GM12873 (cell line): Measurements from ENCODE around the gene HECTD4.

Source experiments
- TF ChIP-seq, protein P1 (sequence below): IDR thresholded peaks from 2 replicates; pipeline ENCODE4 v1.5.1; 2012; ENCODE audit warnings: low read depth, mild to moderate bottlenecking, moderate library complexity, low read length, control low read depth; ENCODE audit not compliant: insufficient read depth; ENCODE audit errors: missing control alignments

The HECTD4 gene

DNA sequence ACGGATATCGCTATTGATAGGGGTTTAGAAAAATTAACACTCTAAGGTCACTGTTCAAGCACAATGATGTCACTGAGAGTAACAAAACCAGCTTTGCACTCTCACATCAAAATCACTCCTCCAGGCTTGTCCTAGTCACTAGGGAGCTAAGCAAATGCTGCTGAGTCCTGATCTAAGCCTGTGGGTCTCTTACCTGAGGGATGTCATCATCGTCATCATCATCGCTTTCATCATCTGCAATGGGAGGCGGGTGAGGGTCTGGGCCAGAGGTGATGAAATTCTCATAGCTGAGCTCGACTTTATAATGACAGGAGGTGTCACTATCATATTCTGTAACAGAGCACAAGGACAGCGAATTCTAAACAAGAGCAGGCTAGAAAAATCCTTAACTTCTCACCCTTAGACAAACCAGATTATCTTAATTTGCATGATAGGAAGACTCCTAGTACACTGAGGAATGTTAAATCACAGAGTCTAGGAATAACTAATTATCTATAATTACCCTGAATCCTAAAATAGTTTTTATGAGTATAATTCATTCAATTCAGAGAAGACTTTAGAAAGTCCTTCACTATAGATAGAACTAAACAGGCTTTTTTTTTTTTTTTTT lies 173.8 kb downstream of the HECTD4 start:
- TF ChIP-seq, protein P1, sequence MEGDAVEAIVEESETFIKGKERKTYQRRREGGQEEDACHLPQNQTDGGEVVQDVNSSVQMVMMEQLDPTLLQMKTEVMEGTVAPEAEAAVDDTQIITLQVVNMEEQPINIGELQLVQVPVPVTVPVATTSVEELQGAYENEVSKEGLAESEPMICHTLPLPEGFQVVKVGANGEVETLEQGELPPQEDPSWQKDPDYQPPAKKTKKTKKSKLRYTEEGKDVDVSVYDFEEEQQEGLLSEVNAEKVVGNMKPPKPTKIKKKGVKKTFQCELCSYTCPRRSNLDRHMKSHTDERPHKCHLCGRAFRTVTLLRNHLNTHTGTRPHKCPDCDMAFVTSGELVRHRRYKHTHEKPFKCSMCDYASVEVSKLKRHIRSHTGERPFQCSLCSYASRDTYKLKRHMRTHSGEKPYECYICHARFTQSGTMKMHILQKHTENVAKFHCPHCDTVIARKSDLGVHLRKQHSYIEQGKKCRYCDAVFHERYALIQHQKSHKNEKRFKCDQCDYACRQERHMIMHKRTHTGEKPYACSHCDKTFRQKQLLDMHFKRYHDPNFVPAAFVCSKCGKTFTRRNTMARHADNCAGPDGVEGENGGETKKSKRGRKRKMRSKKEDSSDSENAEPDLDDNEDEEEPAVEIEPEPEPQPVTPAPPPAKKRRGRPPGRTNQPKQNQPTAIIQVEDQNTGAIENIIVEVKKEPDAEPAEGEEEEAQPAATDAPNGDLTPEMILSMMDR, result no peak

GRCh38 chr12:112207397-112207924 lies 174.8 kb downstream of the HECTD4 start:
- TF ChIP-seq, protein P1, result no peak

DNA sequence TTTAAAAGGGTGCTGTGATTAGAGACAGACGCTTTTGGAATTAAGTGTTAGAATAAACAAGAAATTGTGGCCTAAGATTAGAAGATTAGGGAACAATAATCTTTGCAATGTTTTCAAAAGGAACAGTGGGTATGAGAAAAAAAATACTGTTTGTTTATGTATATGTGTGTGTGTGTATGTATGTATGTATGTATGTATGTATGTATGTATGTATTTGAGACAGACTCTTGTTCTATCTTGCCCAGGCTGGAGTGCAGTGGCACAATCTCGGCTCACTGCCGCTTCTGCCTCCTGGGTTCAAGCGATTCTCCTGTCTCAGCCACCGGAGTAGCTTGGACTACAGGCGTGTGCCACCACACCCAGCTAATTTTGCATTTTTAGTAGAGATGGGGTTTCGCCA lies 175.3 kb downstream of the HECTD4 start:
- TF ChIP-seq, protein P1, result no peak

DNA sequence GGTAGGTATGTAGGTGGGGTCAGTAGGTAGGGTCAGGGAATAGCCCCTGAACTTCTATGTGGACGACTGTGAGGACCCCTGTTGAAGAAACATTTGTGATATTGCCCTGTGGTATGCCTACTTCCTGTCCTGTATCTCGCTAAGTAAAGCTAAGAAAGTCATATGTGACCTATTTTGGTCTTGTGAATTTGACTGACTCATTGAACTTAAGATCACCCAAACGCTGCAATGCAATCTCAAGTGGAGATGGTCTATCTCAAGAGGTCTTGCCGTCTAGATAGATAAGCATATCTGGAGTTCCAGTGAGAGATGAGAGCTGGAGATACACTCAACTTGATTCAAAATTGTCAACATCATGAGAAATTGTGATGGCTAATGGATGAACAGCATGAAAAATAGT lies 183.1 kb downstream of the HECTD4 start:
- TF ChIP-seq, protein P1, result no peak

DNA sequence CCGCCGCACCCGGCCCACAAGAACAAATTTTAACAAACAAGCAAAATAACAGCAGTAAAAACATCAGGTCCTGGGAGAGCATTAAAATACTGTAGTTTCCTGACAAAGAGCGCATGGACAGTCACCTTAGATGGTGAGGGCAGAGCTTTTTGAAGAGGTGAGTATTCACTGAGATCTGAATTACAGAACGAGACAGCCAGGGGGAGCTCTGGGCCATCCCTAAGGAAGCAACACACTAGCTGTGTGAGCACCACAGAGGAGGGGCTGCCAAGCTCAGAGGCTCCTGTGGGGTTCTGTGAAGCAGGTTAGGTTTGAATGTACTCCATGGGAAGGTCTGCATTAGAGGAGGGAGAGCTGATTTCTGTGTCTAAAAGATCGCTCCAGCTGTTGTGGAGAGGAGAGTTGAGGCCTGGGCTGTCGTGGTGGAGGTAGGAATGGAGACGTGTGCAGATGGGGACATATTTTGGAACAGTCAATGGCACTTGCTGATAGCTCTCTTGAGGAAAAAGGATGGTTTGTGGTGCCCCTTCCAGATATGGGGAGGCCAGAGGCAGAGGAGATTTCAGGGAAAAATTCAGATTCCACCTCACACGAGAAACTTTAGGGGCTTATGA lies 184.0 kb downstream of the HECTD4 start:
- TF ChIP-seq, protein P1, result peak; percentile 77

GRCh38 chr12:112196196-112196875 lies 185.9 kb downstream of the HECTD4 start:
- TF ChIP-seq, protein P1, result no peak

DNA sequence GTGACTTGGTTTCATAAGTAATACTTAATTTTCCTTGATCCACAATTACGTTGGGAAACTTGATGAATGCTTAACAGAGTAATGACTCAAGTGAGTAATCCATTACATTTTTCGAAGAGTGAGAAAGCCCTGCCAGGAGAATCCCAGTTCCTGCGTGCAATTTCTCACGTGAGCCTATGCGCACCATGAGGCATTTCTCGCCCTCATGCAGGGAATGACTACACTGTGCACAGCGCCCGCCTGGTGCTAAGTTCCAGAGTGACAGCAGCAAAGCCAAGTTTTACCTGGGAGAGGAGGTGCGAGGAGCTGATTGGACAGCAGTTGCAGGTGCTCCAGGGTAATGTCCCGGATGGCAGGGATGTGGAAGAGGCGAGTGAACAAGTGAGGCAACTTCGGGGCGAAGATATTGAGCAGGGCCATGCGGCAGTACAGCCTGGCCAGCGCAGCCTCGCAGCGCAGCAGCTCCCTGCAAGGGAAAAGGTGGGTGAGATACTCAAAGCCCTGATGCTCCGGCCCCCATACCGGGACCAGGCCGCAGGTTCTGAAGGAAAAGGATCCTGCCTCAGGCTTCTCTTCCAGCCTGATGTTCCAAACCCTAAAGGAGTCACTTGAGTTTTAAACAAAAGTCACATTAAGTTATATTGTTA lies 187.5 kb downstream of the HECTD4 start:
- TF ChIP-seq, protein P1, result no peak
